K562 (cell line): ENCODE measurements around the gene POLDIP3. TPM values are rescaled to one million over a fixed set of nuclear protein-coding genes. Genes with fewer than 3 reads are reported as not detected.

Experiments used
- MIER1 ChIP-seq: fragments of 450-650 bp; IDR thresholded peaks from 2 replicates; pipeline ENCODE4 v1.6.1; 2016; ENCODE audit warnings: antibody characterized with exemption, mild to moderate bottlenecking, low read depth
- STAG1 ChIP-seq: sonication (generic); formaldehyde crosslinking; IDR thresholded peaks from 2 replicates; pipeline ENCODE4 v1.5.0; 2020; ENCODE audit warnings: missing genetic modification reagents, borderline replicate concordance
- U2AF1 ChIP-seq: fragments of 200-400 bp; formaldehyde crosslinking; optimal IDR thresholded peaks from 2 replicates; pipeline ENCODE3; 2017; ENCODE audit warnings: mild to moderate bottlenecking, low read depth, low read length, moderate library complexity
- XRCC3 ChIP-seq: fragments of 450-650 bp; IDR thresholded peaks from 2 replicates; pipeline ENCODE4 v1.6.1; 2017; ENCODE audit warnings: mild to moderate bottlenecking, moderate library complexity
- polyA plus RNA-seq, 8 experiments: library from polyadenylated mRNA; depleted of rRNA in 4 of 8; stranded (reverse) in 5 of 8; unstranded in 3 of 8; fragments of >200 nt; fragmentation: Nextera tagmentation in 2 of 8; fragmentation: Illumina TruSeq in 1 of 8; extraction: Ambion mirVana in 2 of 8; extraction: Trizol in 1 of 8; gene quantifications; 2 replicates each; pipeline versions ENCODE4 v1.2.1 to v1.2.3, GENCODE V29; 2011 to 2014; ENCODE audit warnings: inconsistent platforms in 1 of 8, missing spikeins in 1 of 8
- total RNA-seq, 7 experiments: library from RNA; depleted of rRNA in 6 of 7; stranded (reverse); fragments of >200 nt in 6 of 7; fragmentation: Illumina TruSeq in 2 of 7; extraction: Trizol in 2 of 7; gene quantifications; 2 replicates each; pipeline versions ENCODE4 v1.2.1 to v1.2.3, GENCODE V29; 2011 to 2021; ENCODE audit warnings: low replicate concordance in 1 of 7
- TF ChIP-seq, protein P1 (sequence below): sonication (generic); formaldehyde crosslinking; IDR thresholded peaks from 2 replicates; pipeline ENCODE4 v1.8.0; 2022; ENCODE audit warnings: missing genetic modification reagents, mild to moderate bottlenecking, borderline replicate concordance
- TF ChIP-seq, protein P2 (sequence below), 2 experiments: fragments of 450-650 bp; formaldehyde crosslinking in 1 of 2; IDR thresholded peaks; 2 replicates each; pipeline versions ENCODE4 v1.4.0 to v1.6.1; 2014 to 2020; ENCODE audit warnings: mild to moderate bottlenecking in 2 of 2, borderline replicate concordance in 1 of 2, low read depth in 1 of 2
- TF ChIP-seq, protein P3 (sequence below), 3 experiments: fragments of 200-800 bp in 1 of 3; fragments of 250-450 bp in 1 of 3; fragments of 450-650 bp in 1 of 3; sonication (Bioruptor Pico) in 1 of 3; sonication (Bioruptor generic) in 1 of 3; formaldehyde crosslinking in 1 of 3; IDR thresholded peaks; 2 replicates each; pipeline versions ENCODE4 v1.6.1 to v1.8.0; 2016 to 2022; ENCODE audit warnings: mild to moderate bottlenecking in 2 of 3, missing genetic modification characterization in 2 of 3, missing compliant biosample characterization in 1 of 3, moderate library complexity in 1 of 3

The POLDIP3 gene
- total and polyA plus RNA-seq, 9 of the 15 experiments (the other 6 are each of a cell fraction or from before 2014, with no cell fraction given), result 14.3 to 53.0 (median 26.3) TPM

DNA sequence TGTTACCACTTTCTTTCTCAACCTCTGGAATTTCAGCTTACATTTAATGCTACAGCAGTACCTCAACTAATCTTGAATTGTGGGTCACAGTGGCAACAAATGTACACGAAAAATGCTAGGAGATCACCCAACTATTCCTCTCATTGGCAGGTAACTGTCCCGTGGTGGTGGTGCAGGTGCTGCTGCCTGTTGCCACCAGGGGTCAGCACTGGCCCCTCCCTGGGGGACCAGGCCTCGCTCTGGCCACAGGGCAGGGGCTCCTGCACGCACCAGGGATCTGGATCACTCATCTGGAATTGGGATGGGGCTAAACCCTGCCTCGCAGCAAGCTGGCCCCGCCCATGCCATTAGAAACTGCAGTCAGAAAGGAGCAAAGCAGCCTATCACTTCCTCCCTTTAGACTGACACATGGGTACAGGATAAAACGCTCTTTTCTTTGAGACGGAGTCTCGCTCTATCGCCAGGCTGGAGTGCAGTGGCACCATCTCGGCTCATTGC, 6.9 kb upstream of the POLDIP3 start (continued):
- TF ChIP-seq, protein P1, sequence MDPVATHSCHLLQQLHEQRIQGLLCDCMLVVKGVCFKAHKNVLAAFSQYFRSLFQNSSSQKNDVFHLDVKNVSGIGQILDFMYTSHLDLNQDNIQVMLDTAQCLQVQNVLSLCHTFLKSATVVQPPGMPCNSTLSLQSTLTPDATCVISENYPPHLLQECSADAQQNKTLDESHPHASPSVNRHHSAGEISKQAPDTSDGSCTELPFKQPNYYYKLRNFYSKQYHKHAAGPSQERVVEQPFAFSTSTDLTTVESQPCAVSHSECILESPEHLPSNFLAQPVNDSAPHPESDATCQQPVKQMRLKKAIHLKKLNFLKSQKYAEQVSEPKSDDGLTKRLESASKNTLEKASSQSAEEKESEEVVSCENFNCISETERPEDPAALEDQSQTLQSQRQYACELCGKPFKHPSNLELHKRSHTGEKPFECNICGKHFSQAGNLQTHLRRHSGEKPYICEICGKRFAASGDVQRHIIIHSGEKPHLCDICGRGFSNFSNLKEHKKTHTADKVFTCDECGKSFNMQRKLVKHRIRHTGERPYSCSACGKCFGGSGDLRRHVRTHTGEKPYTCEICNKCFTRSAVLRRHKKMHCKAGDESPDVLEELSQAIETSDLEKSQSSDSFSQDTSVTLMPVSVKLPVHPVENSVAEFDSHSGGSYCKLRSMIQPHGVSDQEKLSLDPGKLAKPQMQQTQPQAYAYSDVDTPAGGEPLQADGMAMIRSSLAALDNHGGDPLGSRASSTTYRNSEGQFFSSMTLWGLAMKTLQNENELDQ (CRISPR knock-in tag), result no peak
- TF ChIP-seq, protein P2, sequence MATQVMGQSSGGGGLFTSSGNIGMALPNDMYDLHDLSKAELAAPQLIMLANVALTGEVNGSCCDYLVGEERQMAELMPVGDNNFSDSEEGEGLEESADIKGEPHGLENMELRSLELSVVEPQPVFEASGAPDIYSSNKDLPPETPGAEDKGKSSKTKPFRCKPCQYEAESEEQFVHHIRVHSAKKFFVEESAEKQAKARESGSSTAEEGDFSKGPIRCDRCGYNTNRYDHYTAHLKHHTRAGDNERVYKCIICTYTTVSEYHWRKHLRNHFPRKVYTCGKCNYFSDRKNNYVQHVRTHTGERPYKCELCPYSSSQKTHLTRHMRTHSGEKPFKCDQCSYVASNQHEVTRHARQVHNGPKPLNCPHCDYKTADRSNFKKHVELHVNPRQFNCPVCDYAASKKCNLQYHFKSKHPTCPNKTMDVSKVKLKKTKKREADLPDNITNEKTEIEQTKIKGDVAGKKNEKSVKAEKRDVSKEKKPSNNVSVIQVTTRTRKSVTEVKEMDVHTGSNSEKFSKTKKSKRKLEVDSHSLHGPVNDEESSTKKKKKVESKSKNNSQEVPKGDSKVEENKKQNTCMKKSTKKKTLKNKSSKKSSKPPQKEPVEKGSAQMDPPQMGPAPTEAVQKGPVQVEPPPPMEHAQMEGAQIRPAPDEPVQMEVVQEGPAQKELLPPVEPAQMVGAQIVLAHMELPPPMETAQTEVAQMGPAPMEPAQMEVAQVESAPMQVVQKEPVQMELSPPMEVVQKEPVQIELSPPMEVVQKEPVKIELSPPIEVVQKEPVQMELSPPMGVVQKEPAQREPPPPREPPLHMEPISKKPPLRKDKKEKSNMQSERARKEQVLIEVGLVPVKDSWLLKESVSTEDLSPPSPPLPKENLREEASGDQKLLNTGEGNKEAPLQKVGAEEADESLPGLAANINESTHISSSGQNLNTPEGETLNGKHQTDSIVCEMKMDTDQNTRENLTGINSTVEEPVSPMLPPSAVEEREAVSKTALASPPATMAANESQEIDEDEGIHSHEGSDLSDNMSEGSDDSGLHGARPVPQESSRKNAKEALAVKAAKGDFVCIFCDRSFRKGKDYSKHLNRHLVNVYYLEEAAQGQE (IDR thresholded peaks at IDR 0.05; ENCODE audit: borderline replicate concordance), result peak; percentile 70
- TF ChIP-seq, protein P2 (CRISPR knock-in tag; IDR thresholded peaks at IDR 0.05; ENCODE audit: low read depth), result no peak
- no peak for TF ChIP-seq XRCC3
- TF ChIP-seq, protein P3, sequence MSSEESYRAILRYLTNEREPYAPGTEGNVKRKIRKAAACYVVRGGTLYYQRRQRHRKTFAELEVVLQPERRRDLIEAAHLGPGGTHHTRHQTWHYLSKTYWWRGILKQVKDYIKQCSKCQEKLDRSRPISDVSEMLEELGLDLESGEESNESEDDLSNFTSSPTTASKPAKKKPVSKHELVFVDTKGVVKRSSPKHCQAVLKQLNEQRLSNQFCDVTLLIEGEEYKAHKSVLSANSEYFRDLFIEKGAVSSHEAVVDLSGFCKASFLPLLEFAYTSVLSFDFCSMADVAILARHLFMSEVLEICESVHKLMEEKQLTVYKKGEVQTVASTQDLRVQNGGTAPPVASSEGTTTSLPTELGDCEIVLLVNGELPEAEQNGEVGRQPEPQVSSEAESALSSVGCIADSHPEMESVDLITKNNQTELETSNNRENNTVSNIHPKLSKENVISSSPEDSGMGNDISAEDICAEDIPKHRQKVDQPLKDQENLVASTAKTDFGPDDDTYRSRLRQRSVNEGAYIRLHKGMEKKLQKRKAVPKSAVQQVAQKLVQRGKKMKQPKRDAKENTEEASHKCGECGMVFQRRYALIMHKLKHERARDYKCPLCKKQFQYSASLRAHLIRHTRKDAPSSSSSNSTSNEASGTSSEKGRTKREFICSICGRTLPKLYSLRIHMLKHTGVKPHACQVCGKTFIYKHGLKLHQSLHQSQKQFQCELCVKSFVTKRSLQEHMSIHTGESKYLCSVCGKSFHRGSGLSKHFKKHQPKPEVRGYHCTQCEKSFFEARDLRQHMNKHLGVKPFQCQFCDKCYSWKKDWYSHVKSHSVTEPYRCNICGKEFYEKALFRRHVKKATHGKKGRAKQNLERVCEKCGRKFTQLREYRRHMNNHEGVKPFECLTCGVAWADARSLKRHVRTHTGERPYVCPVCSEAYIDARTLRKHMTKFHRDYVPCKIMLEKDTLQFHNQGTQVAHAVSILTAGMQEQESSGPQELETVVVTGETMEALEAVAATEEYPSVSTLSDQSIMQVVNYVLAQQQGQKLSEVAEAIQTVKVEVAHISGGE (CRISPR knock-in tag; IDR thresholded peaks at IDR 0.05), result no peak
- TF ChIP-seq MIER1, result no peak
- peak; percentile 30; the same call in 1 of the 2 replicates for TF ChIP-seq STAG1
- no peak for TF ChIP-seq U2AF1
